ENCODE measurements around the gene ACKR4.

DNA sequence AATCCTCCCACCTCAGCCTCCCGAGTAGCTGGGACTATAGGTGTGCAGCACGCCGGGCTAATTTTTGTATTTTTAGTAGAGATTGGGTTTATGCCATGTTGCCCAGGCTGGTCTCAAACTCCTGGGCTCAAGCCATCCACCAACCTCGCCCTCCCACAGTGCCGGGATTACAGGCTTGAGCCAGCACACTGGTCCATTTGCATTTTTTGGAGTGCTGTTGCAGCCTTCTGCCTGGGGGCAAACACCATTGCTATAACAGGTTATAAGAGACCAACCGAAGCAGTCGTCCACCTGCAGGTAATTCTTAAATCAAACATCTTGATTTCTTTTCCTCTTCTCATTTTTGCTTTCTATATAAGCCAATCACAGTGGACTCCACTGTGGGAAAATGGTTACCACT is 27.7 kb downstream of the ACKR4 start:
- TF ChIP-seq, protein P1, sequence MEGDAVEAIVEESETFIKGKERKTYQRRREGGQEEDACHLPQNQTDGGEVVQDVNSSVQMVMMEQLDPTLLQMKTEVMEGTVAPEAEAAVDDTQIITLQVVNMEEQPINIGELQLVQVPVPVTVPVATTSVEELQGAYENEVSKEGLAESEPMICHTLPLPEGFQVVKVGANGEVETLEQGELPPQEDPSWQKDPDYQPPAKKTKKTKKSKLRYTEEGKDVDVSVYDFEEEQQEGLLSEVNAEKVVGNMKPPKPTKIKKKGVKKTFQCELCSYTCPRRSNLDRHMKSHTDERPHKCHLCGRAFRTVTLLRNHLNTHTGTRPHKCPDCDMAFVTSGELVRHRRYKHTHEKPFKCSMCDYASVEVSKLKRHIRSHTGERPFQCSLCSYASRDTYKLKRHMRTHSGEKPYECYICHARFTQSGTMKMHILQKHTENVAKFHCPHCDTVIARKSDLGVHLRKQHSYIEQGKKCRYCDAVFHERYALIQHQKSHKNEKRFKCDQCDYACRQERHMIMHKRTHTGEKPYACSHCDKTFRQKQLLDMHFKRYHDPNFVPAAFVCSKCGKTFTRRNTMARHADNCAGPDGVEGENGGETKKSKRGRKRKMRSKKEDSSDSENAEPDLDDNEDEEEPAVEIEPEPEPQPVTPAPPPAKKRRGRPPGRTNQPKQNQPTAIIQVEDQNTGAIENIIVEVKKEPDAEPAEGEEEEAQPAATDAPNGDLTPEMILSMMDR (IDR thresholded peaks at IDR 0.05), result no peak
- TF ChIP-seq POLR2AphosphoS5 (IDR thresholded peaks at IDR 0.05), result no peak
